AG10803 (cell line): ENCODE results near the gene SLC17A9.

Experiments used
- DNase-seq: peaks from one replicate; pipeline ENCODE4 v3.0.0; 2010; ENCODE audit warnings: low read depth
- H3K4me3 ChIP-seq: 2 replicates; pipeline ENCODE4 v1.5.1; 2011; ENCODE audit warnings: mild to moderate bottlenecking, low read length, control low read depth
- TF ChIP-seq, protein P1 (sequence below): conservative IDR thresholded peaks from 2 replicates; pipeline ENCODE4 v1.5.1; 2011; ENCODE audit warnings: mild to moderate bottlenecking, low read length, control low read depth, inconsistent platforms

SLC17A9 gene

DNA sequence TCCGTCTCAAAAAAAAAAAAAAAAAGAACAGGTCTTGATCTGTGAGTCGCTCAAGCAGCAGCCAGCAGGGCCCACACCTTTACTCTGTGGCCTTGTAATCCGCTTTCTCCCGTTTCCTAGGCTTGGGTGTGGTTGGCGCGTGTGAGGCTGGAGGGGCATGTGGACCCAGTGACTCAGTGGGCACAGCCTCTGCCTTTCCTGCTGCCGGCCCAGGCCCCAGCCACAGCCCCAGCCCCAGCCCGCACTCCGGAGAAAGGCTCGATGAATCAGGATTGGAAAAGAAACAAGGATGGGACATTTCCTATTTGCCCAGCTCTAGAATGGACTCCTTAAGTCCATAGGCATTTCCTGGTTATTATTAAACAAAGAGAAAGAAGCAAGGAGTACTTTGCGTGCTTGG, 50.0 kb downstream of the SLC17A9 start:
- TF ChIP-seq, protein P1, sequence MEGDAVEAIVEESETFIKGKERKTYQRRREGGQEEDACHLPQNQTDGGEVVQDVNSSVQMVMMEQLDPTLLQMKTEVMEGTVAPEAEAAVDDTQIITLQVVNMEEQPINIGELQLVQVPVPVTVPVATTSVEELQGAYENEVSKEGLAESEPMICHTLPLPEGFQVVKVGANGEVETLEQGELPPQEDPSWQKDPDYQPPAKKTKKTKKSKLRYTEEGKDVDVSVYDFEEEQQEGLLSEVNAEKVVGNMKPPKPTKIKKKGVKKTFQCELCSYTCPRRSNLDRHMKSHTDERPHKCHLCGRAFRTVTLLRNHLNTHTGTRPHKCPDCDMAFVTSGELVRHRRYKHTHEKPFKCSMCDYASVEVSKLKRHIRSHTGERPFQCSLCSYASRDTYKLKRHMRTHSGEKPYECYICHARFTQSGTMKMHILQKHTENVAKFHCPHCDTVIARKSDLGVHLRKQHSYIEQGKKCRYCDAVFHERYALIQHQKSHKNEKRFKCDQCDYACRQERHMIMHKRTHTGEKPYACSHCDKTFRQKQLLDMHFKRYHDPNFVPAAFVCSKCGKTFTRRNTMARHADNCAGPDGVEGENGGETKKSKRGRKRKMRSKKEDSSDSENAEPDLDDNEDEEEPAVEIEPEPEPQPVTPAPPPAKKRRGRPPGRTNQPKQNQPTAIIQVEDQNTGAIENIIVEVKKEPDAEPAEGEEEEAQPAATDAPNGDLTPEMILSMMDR, result no peak
- no peak overlapping the region for H3K4me3 ChIP-seq

DNA sequence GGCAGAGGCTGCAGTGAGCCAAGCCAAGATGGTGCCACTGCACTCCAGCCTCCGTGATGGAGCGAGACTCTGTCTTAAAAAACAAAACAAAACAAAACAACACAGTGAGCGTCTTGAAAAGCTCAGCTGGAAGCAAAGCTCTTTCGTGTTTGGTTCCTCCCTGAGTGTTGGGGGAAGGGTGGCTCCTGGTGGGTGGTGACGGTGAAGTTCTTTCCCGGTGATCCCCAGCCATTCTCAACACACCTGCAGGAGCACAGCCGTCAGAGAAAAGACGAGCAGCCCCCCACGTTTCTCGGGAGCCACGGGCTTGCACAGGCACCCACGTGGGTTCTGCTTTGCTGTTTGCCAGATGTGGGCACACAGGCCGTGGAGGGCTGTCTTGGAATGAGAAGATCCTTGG, 51.0 kb downstream of the SLC17A9 start:
- no peak overlapping the region for H3K4me3 ChIP-seq
- TF ChIP-seq, protein P1, result no peak
- DNase-seq, result no peak

More for the DNA sequence above, 50.0 kb downstream of the SLC17A9 start:
- no peak for DNase-seq

DNA sequence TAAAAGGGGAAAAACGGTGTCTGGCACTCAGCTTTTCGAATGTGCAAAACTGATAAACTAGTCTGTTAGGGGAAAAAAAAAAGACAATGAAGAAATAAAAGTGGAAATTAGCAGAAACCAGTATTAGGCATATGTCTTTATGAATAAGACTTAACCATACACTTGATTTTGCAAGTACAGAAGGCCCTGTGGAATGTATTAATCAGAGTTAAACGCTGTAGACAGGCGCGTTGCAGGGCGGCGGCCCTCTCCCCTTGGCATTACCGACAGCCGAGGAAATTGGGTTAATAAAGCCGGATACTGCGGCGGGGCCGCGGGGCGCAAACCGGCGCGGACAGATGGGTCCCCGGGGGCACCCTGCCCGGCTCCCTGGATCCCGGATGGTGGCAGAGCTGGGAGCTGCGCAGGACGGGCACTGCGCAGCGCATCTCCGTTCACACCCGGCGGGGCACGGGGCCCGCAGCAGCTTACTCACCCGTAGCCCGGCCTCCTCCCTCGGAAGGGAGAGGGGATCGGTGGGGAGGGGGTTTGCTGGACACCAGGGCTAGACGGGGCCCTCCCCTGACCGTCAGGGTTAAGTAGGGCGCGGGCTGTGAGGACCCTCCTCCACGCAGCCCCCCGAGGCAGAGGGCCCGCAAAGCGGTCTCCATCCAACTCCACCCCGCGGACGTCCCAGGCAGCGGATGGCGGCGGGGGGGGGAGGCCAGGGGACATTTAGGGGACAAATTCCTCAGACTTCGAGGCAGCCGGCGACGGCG, 52.3 kb downstream of the SLC17A9 start:
- DNase-seq, result no peak
- TF ChIP-seq, protein P1, result no peak
- H3K4me3 ChIP-seq, result no peak overlapping the region

DNA sequence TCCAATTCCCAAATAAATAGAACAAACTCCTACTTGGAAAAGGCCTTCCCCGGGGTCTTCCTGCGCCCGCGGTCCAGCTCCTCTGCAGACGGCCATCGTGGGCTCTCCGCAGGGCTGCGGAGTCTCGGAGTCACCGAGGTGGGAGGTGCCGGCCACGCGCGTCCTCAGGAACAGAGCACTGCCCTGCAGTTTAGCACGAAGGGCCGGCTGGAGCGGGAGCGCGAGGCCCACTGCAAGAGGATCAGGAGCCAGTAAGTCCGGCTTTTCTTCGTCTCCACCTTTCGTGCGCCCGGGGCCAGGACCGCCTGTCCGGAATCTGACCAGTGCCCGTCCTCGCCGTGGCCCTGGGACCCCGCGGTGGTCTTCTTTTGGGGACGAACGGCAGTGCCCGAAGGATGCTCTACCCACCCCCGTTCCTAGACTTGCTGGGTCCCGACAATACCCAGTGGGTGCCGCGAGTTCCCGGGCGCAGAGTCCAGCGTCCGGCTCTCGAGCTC, 52.9 kb downstream of the SLC17A9 start:
- TF ChIP-seq, protein P1, result no peak
- DNase-seq, result no peak
- no peak overlapping the region for H3K4me3 ChIP-seq

DNA sequence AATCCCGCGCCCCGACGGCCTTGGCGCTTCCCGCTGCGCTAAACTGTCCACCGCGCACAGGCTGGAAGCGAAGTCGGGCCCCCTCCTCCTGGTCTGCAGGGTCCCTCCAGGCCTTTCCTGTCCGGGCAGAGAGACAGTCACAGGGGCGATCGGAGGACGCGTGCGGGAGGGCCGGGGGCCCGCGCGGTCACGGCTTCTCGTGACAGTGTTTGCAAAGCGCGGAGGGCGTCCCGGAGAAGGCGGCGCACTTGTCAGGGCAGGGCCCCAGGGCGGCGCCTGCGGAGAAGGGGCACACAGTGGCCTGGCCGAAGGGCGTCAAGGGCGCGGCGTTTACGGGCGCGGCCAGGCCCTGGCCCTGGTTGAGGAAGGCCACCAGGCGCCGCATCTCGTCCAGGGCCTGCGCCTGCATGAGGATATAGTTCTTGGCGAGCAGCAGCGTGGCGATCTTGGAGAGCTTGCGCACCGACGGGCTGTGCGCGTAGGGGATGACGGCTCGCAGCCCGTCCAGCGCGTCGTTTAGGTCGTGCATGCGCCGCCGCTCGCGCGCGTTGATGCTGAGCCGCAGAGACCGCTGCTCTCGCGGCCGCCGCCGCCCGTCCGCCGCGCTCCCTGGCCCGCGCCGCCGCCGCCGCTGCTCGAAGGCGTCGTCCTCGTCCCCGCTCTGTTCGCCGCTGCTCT, 53.5 kb downstream of the SLC17A9 start:
- peak; percentile 11 for DNase-seq
- no peak overlapping the region for H3K4me3 ChIP-seq
- TF ChIP-seq, protein P1, result no peak

DNA sequence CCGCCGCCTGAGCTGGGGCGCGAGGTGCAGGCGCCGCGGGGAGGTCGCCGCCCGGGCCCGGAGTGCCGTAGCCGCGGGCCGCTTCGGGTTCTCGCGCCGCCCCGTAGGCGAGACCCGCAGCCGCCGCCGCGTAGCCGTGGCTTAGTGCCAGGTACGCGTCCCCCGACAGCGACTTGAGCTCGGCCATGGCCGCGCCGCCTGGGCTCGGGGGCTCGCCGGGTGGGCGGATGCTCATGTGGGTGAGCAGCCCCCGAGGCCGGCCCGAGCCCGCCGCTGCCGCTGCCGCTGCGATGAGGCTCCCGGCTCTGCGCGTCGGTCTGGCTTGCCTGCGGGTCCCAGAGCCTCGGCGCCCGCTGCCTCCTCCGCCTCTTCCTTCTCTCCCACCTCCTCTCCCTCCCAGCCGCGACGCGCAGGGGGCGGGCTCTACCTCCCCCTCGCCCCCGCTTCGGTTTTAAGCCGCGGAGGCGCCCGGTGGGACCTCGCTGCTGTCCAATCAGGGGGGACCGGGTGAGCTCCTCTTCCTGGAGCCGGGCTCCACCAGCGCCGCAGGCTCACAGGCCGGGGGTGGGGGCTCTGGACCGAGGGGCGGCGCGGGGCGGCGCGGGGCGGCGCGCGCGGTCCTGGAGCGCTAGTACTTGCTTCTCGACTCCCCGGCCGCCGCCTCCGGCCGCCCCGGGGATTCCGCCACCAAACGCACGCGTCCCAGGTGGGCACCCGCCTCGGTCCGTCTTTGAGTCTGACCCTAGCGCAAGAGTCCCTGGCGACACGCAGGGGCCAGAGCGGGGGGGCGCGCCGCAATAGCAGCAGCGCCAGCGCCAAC, 54.2 kb downstream of the SLC17A9 start, which contains the start of gene BHLHE23:
BHLHE23 (minus strand) TSS at position 425 of the 820 bp plus-strand sequence; CDS start at position 235, 190 bp downstream.
- H3K4me3 ChIP-seq, result no peak within 1 kb of the TSS
- TF ChIP-seq, protein P1, result no peak
- no peak for DNase-seq
